Gastroesophageal sphincter (tissue), 4 donors: ENCODE data around the gene SYNGR4. TPM values are rescaled to one million over a fixed set of nuclear protein-coding genes. Genes with fewer than 3 reads are reported as not detected.

Source experiments
- ATAC-seq: fragments of 150-250 bp; one replicate; pipeline ENCODE4 v1.9.1; 2016; ENCODE audit warnings: mild to moderate bottlenecking, moderate library complexity
- H3K27ac ChIP-seq, 4 donors: fragments of 200-600 bp; sonication (generic) in 3 of 4; 1 replicate in 3 of 4; 2 replicates in 1 of 4; pipeline ENCODE4 v1.5.1; 2016 to 2019
- H3K27me3 ChIP-seq: fragments of 200-600 bp; sonication (generic); one replicate; pipeline ENCODE4 v1.5.1; 2019
- H3K36me3 ChIP-seq, 2 donors: fragments of 200-600 bp; sonication (generic); one replicate each; pipeline ENCODE4 v1.5.1; 2019; ENCODE audit warnings: control low read depth in 1 of 2
- H3K4me1 ChIP-seq, 3 donors: fragments of 200-600 bp; sonication (generic); 1 replicate in 2 of 3; 2 replicates in 1 of 3; pipeline ENCODE4 v1.5.1; 2016 to 2019; ENCODE audit warnings: control low read depth in 2 of 3
- H3K4me3 ChIP-seq, 2 donors: fragments of 200-600 bp; sonication (generic); one replicate each; pipeline ENCODE4 v1.5.1; 2019; ENCODE audit warnings: mild to moderate bottlenecking in 1 of 2, moderate library complexity in 1 of 2
- H3K9me3 ChIP-seq, 3 donors: fragments of 200-600 bp; sonication (generic); one replicate each; pipeline ENCODE4 v1.5.1; 2017 to 2019; ENCODE audit warnings: control low read depth in 2 of 3
- CTCF ChIP-seq, 4 experiments: fragments of 200-600 bp in 2 of 4; fragments of 450-650 bp in 2 of 4; sonication (generic) in 1 of 4; IDR thresholded peaks; one replicate each; pipeline ENCODE4 v1.5.1; 2017 to 2019; ENCODE audit warnings: antibody characterized with exemption in 4 of 4, mild to moderate bottlenecking in 2 of 4, moderate library complexity in 2 of 4
- EP300 ChIP-seq: sonication (generic); formaldehyde crosslinking; IDR thresholded peaks from one replicate; pipeline ENCODE4 v1.6.1; 2017; ENCODE audit warnings: antibody characterized with exemption, mild to moderate bottlenecking
- POLR2A ChIP-seq, 2 donors: fragments of 450-650 bp; IDR thresholded peaks; one replicate each; pipeline ENCODE4 v1.6.1; 2017; ENCODE audit warnings: antibody characterized with exemption in 2 of 2, mild to moderate bottlenecking in 2 of 2, moderate library complexity in 1 of 2
- POLR2AphosphoS5 ChIP-seq: sonication (generic); formaldehyde crosslinking; IDR thresholded peaks from one replicate; pipeline ENCODE4 v1.6.1; 2017; ENCODE audit warnings: antibody characterized with exemption
- WGBS, 2 donors: methylation state at CpG; one replicate each; pipeline ENCODE4 v1.1.5; 2018; ENCODE audit warnings: low coverage in 1 of 2; 5-methylcytosine and 5-hydroxymethylcytosine counted together
- total RNA-seq, 4 donors: library from RNA; depleted of rRNA; stranded (reverse); fragments of >200 nt; gene quantifications; one replicate each; pipeline ENCODE4 v1.1.0, GENCODE V29; 2016

SYNGR4 gene
- total RNA-seq, 4 donors from 2014 or later = not detected

DNA sequence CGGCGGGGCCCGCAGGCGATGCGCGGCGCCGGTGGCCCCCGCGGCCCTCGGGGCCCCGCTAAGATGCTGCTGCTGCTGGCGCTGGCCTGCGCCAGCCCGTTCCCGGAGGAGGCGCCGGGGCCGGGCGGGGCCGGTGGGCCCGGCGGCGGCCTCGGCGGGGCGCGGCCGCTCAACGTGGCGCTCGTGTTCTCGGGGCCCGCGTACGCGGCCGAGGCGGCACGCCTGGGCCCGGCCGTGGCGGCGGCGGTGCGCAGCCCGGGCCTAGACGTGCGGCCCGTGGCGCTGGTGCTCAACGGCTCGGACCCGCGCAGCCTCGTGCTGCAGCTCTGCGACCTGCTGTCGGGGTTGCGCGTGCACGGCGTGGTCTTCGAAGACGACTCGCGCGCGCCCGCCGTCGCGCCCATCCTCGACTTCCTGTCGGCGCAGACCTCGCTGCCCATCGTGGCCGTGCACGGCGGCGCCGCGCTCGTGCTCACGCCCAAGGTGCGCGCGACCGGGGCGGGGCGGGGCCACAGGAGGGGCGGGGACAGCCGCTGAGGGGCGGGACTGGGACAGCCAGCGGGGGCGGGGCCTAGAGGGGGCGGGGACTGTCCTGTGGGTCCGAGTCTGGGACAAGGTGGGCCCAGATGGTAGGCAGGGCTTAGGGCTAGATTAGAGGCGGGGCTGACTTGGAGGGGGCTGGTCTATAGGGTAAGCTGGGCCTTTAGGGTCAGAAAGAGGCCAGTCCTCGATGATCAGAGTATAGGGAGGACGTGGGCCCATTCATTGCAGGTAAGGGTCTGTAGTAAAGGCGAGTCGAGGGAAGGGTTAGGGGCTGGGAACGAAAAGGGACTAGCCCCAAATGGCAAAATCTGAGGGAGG, 34.4 kb downstream of the SYNGR4 start:
- 73 to 81% methylated on average over 3 to 6 of the region's 104 CpGs for WGBS, 2 donors
- H3K4me1 ChIP-seq = peaks cover 0 to 37% (median 12%) of the 10 kb centered on the region in 3 donors
- no peaks in the 10 kb centered on the region for H3K9me3 ChIP-seq
- no peaks in the 10 kb centered on the region for H3K36me3 ChIP-seq
- H3K27ac ChIP-seq = peak overlapping the region in 2 of 4 donors; percentile 54 to 57
- ATAC-seq = peak; percentile 67
- TF ChIP-seq CTCF (IDR thresholded peaks at IDR 0.05) (no peak), POLR2A (IDR thresholded peaks at IDR 0.05) (no peak), EP300 (no peak)
- peak overlapping the region in 1 of 2 donors; percentile 44 for H3K4me3 ChIP-seq
- H3K27me3 ChIP-seq = peaks cover 60% of the 10 kb centered on the region

GRCh38 chr19:48400018-48400742, 36.0 kb downstream of the SYNGR4 start:
- TF ChIP-seq POLR2A (IDR thresholded peaks at IDR 0.05) (no peak), CTCF (IDR thresholded peaks at IDR 0.05) (no peak), POLR2AphosphoS5 (no peak), EP300 (no peak)
- Histone ChIP-seq H3K9me3 (no peaks in the 10 kb centered on the region), H3K4me1 (peaks cover 0 to 22% (median 3%) of the 10 kb centered on the region in 3 donors), H3K27me3 (peaks cover 50% of the 10 kb centered on the region), H3K4me3 (no peak overlapping the region), H3K27ac (peak overlapping the region in 2 of 4 donors; percentile 11 to 24), H3K36me3 (no peaks in the 10 kb centered on the region)
- whole genome bisulfite sequencing, 2 donors = 47 to 93% methylated on average over 2 to 14 of the region's 14 CpGs
- peak; percentile 72 for ATAC-seq

GRCh38 chr19:48401287-48401686, 37.1 kb downstream of the SYNGR4 start:
- Histone ChIP-seq H3K4me1 (peaks cover 0 to 17% (median 3%) of the 10 kb centered on the region in 3 donors), H3K4me3 (no peak overlapping the region), H3K9me3 (peaks cover 0 to 8% (median 0%) of the 10 kb centered on the region in 3 donors), H3K27me3 (peaks cover 50% of the 10 kb centered on the region), H3K27ac (no peak overlapping the region), H3K36me3 (no peaks in the 10 kb centered on the region)
- WGBS, 2 donors = 68 to 77% methylated on average over 4 to 5 of the region's 5 CpGs
- TF ChIP-seq EP300 = no peak
- no peak for TF ChIP-seq CTCF (IDR thresholded peaks at IDR 0.05)
- no peak for TF ChIP-seq POLR2AphosphoS5
- TF ChIP-seq POLR2A (IDR thresholded peaks at IDR 0.05) = no peak
- ATAC-seq = no peak

- TF ChIP-seq CTCF (IDR thresholded peaks at IDR 0.05) (no peak), EP300 (no peak), POLR2A (IDR thresholded peaks at IDR 0.05) (no peak), POLR2AphosphoS5 (no peak)
- Histone ChIP-seq H3K36me3 (no peaks in the 10 kb centered on the region), H3K27ac (no peak overlapping the region), H3K9me3 (peaks cover 0 to 8% (median 0%) of the 10 kb centered on the region in 3 donors), H3K27me3 (peaks cover 49% of the 10 kb centered on the region), H3K4me1 (peaks cover 0 to 4% (median 0%) of the 10 kb centered on the region in 3 donors), H3K4me3 (no peak overlapping the region)
- ATAC-seq = no peak
- no CpG with 5 or more reads among the region's 3 CpGs for WGBS, 2 donors
Observed at GRCh38 chr19:48403606-48404005, 39.4 kb downstream of the SYNGR4 start.
